ENCODE measurements around the gene FGF14.

Gene FGF14

DNA sequence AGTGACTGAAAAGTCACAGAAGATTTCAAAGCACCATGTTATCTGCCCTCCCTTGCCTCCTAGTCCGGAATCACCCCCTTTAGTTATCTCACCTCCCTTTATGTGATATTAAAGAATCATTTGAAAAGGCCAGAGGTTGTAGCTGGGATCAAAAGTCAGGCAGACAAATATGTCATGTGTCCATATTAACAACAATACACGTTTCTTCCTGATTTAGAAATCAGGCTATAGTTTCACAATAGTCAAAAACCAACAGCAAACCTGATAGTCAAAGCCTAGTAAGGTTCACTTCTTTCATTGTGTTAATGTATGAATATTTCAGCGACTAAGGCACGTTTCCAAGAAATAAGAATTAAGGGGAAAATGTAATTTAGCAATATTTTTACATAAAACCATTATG is 622.7 kb downstream of the FGF14 start:
- H3K9ac ChIP-seq (ENCODE audit: low read length), result no peak overlapping the region
- DNase-seq, result no peak
- H3K36me3 ChIP-seq (ENCODE audit: control insufficient read depth, insufficient read depth, low read length), result no peaks in the 10 kb centered on the region
- no peak overlapping the region for H2BK120ac ChIP-seq (ENCODE audit: low read depth, low read length)
- H3K4me2 ChIP-seq (ENCODE audit: low read length), result no peak overlapping the region
- H3K23ac ChIP-seq (ENCODE audit: low read length), result no peak overlapping the region
- no peak overlapping the region for H2BK15ac ChIP-seq (replicated peaks; ENCODE audit: low read depth)
- H3K56ac ChIP-seq (ENCODE audit: low read length), result no peak overlapping the region
- no peak overlapping the region for H2BK5ac ChIP-seq (ENCODE audit: low read length)
- H3K79me2 ChIP-seq (ENCODE audit: control insufficient read depth, insufficient read depth, low read length), result no peaks in the 10 kb centered on the region
- H4K8ac ChIP-seq (ENCODE audit: low read depth, low read length), result no peak overlapping the region
- no peak overlapping the region for H3K4ac ChIP-seq (ENCODE audit: low read depth, low read length)
- H2AK5ac ChIP-seq (ENCODE audit: low read length), result no peak overlapping the region
- H3K27ac ChIP-seq (ENCODE audit: low read depth, low read length), result no peak overlapping the region
- H3K18ac ChIP-seq (ENCODE audit: low read length), result no peak overlapping the region
- H4K5ac ChIP-seq (ENCODE audit: low read length), result no peak overlapping the region
- no peaks in the 10 kb centered on the region for H3K27me3 ChIP-seq (ENCODE audit: insufficient read depth, low read length, poor library complexity)
- no peaks in the 10 kb centered on the region for H3K4me1 ChIP-seq (ENCODE audit: control insufficient read depth, low read depth, low read length)
- WGBS (ENCODE audit: extremely low coverage, insufficient coverage, low lambda C conversion rate), result no CpG with 5 or more reads among the region's 4 CpGs
- H3K79me1 ChIP-seq (ENCODE audit: low read length), result no peaks in the 10 kb centered on the region
- H3K4me3 ChIP-seq (ENCODE audit: low read length), result no peak overlapping the region

DNA sequence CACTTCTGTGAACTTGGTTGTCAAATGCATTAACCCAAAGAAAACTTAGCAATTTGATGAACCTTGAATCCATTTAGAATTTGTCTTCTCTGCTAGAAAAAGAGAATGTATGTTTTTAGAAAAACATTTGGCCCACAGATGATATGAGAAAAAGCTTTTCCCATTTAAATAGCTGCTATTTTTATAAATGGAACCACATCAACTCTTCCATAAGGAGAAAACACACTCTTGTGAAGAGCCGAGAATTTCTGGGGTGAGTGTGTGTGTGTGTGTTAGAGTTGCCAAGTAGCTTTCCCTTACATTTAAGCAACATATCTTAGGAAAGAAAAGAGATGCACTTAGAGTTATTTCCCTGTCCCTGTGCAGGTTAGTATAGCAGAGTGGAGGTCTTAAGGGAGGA is 626.6 kb downstream of the FGF14 start:
- Histone ChIP-seq H2BK5ac (ENCODE audit: low read length) (no peak overlapping the region), H3K27ac (ENCODE audit: low read depth, low read length) (no peak overlapping the region), H4K8ac (ENCODE audit: low read depth, low read length) (no peak overlapping the region), H3K36me3 (ENCODE audit: control insufficient read depth, insufficient read depth, low read length) (no peaks in the 10 kb centered on the region), H2BK15ac (replicated peaks; ENCODE audit: low read depth) (no peak overlapping the region), H3K56ac (ENCODE audit: low read length) (no peak overlapping the region), H3K9ac (ENCODE audit: low read length) (no peak overlapping the region), H2AK5ac (ENCODE audit: low read length) (no peak overlapping the region), H3K18ac (ENCODE audit: low read length) (no peak overlapping the region), H3K23ac (ENCODE audit: low read length) (no peak overlapping the region), H4K5ac (ENCODE audit: low read length) (no peak overlapping the region), H3K4me1 (ENCODE audit: control insufficient read depth, low read depth, low read length) (no peaks in the 10 kb centered on the region), H3K79me2 (ENCODE audit: control insufficient read depth, insufficient read depth, low read length) (no peaks in the 10 kb centered on the region), H3K4ac (ENCODE audit: low read depth, low read length) (no peak overlapping the region), H3K4me2 (ENCODE audit: low read length) (no peak overlapping the region), H3K27me3 (ENCODE audit: insufficient read depth, low read length, poor library complexity) (no peaks in the 10 kb centered on the region), H3K79me1 (ENCODE audit: low read length) (no peaks in the 10 kb centered on the region), H2BK120ac (ENCODE audit: low read depth, low read length) (no peak overlapping the region), H3K4me3 (ENCODE audit: low read length) (no peak overlapping the region)
- DNase-seq, result no peak
- no CpG with 5 or more reads among the region's 1 CpG for WGBS (ENCODE audit: extremely low coverage, insufficient coverage, low lambda C conversion rate)

GRCh38 chr13:101774393-101774792 is 627.5 kb downstream of the FGF14 start:
- no peak overlapping the region for H3K27ac ChIP-seq (ENCODE audit: low read depth, low read length)
- no peak overlapping the region for H3K23ac ChIP-seq (ENCODE audit: low read length)
- no peak overlapping the region for H3K9ac ChIP-seq (ENCODE audit: low read length)
- H4K8ac ChIP-seq (ENCODE audit: low read depth, low read length), result no peak overlapping the region
- no peak overlapping the region for H3K18ac ChIP-seq (ENCODE audit: low read length)
- H2BK120ac ChIP-seq (ENCODE audit: low read depth, low read length), result no peak overlapping the region
- no peak overlapping the region for H2BK15ac ChIP-seq (replicated peaks; ENCODE audit: low read depth)
- no CpG with 5 or more reads among the region's 4 CpGs for WGBS (ENCODE audit: extremely low coverage, insufficient coverage, low lambda C conversion rate)
- no peaks in the 10 kb centered on the region for H3K79me2 ChIP-seq (ENCODE audit: control insufficient read depth, insufficient read depth, low read length)
- H4K5ac ChIP-seq (ENCODE audit: low read length), result no peak overlapping the region
- no peak overlapping the region for H3K4me3 ChIP-seq (ENCODE audit: low read length)
- no peak overlapping the region for H3K4me2 ChIP-seq (ENCODE audit: low read length)
- no peak overlapping the region for H2AK5ac ChIP-seq (ENCODE audit: low read length)
- H3K79me1 ChIP-seq (ENCODE audit: low read length), result no peaks in the 10 kb centered on the region
- H3K4me1 ChIP-seq (ENCODE audit: control insufficient read depth, low read depth, low read length), result no peaks in the 10 kb centered on the region
- H3K27me3 ChIP-seq (ENCODE audit: insufficient read depth, low read length, poor library complexity), result no peaks in the 10 kb centered on the region
- H2BK5ac ChIP-seq (ENCODE audit: low read length), result no peak overlapping the region
- no peak overlapping the region for H3K56ac ChIP-seq (ENCODE audit: low read length)
- DNase-seq, result no peak
- no peak overlapping the region for H3K4ac ChIP-seq (ENCODE audit: low read depth, low read length)
- H3K36me3 ChIP-seq (ENCODE audit: control insufficient read depth, insufficient read depth, low read length), result no peaks in the 10 kb centered on the region

DNA sequence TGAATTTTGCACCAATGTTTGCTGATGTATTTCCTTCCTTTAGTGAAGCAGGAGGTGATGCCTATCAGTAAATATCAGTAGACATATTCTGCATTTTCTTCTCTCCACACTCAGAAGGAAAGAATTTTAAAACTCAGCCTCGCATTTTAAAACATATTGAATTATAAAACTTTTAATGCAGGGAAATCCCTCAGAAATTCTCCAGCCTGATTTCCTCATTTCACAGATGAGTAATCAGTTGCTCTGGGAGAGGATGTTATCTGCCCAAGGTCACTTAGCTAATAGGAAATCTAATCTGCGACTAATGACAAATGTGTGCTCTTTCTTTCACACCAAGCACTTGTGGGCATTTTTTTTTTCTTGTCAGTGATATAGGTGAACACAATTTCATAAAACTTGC is 628.8 kb downstream of the FGF14 start:
- H3K56ac ChIP-seq (ENCODE audit: low read length), result no peak overlapping the region
- H3K27ac ChIP-seq (ENCODE audit: low read depth, low read length), result no peak overlapping the region
- no peaks in the 10 kb centered on the region for H3K4me1 ChIP-seq (ENCODE audit: control insufficient read depth, low read depth, low read length)
- no peak overlapping the region for H3K4me3 ChIP-seq (ENCODE audit: low read length)
- H3K23ac ChIP-seq (ENCODE audit: low read length), result no peak overlapping the region
- no peak overlapping the region for H2BK15ac ChIP-seq (replicated peaks; ENCODE audit: low read depth)
- peak; percentile 8 for DNase-seq
- no peak overlapping the region for H3K4ac ChIP-seq (ENCODE audit: low read depth, low read length)
- no CpG with 5 or more reads among the region's 2 CpGs for WGBS (ENCODE audit: extremely low coverage, insufficient coverage, low lambda C conversion rate)
- H4K8ac ChIP-seq (ENCODE audit: low read depth, low read length), result no peak overlapping the region
- H4K5ac ChIP-seq (ENCODE audit: low read length), result no peak overlapping the region
- no peak overlapping the region for H2BK5ac ChIP-seq (ENCODE audit: low read length)
- H3K79me1 ChIP-seq (ENCODE audit: low read length), result no peaks in the 10 kb centered on the region
- no peak overlapping the region for H3K4me2 ChIP-seq (ENCODE audit: low read length)
- no peak overlapping the region for H2AK5ac ChIP-seq (ENCODE audit: low read length)
- no peaks in the 10 kb centered on the region for H3K27me3 ChIP-seq (ENCODE audit: insufficient read depth, low read length, poor library complexity)
- H2BK120ac ChIP-seq (ENCODE audit: low read depth, low read length), result no peak overlapping the region
- no peaks in the 10 kb centered on the region for H3K79me2 ChIP-seq (ENCODE audit: control insufficient read depth, insufficient read depth, low read length)
- no peaks in the 10 kb centered on the region for H3K36me3 ChIP-seq (ENCODE audit: control insufficient read depth, insufficient read depth, low read length)
- no peak overlapping the region for H3K18ac ChIP-seq (ENCODE audit: low read length)
- no peak overlapping the region for H3K9ac ChIP-seq (ENCODE audit: low read length)

DNA sequence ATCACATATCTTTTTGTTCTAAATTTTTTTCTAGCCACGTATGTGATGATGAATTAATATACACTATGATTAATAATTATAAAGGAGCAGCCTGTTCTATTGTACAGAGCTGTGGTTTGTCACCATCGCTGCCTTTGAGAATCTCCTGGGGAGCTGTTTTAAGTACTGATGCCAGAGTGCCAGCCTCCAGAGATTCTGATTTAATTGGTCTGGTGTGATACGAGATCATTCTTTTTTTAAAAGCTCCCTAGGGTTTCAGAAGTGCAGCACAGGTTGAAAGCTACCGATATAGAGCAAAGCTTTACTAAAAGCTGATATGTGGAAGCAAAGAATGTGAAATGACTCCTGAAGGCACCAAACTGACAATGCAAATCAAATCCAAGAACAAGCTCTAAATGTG is 634.7 kb downstream of the FGF14 start:
- Histone ChIP-seq H3K27me3 (ENCODE audit: insufficient read depth, low read length, poor library complexity) (no peaks in the 10 kb centered on the region), H3K79me2 (ENCODE audit: control insufficient read depth, insufficient read depth, low read length) (no peaks in the 10 kb centered on the region), H3K18ac (ENCODE audit: low read length) (no peak overlapping the region), H4K8ac (ENCODE audit: low read depth, low read length) (no peak overlapping the region), H3K9ac (ENCODE audit: low read length) (no peak overlapping the region), H3K4me1 (ENCODE audit: control insufficient read depth, low read depth, low read length) (peaks cover 4% of the 10 kb centered on the region), H3K23ac (ENCODE audit: low read length) (no peak overlapping the region), H2BK15ac (replicated peaks; ENCODE audit: low read depth) (no peak overlapping the region), H3K4me3 (ENCODE audit: low read length) (no peak overlapping the region), H3K4ac (ENCODE audit: low read depth, low read length) (no peak overlapping the region), H2AK5ac (ENCODE audit: low read length) (no peak overlapping the region), H3K36me3 (ENCODE audit: control insufficient read depth, insufficient read depth, low read length) (no peaks in the 10 kb centered on the region), H3K79me1 (ENCODE audit: low read length) (no peaks in the 10 kb centered on the region), H3K56ac (ENCODE audit: low read length) (no peak overlapping the region), H2BK120ac (ENCODE audit: low read depth, low read length) (no peak overlapping the region), H2BK5ac (ENCODE audit: low read length) (no peak overlapping the region), H3K4me2 (ENCODE audit: low read length) (no peak overlapping the region), H3K27ac (ENCODE audit: low read depth, low read length) (no peak overlapping the region), H4K5ac (ENCODE audit: low read length) (no peak overlapping the region)
- no peak for DNase-seq
- WGBS (ENCODE audit: extremely low coverage, insufficient coverage, low lambda C conversion rate), result no CpG with 5 or more reads among the region's 4 CpGs

GRCh38 chr13:101763191-101763590 is 638.7 kb downstream of the FGF14 start:
- H3K27ac ChIP-seq (ENCODE audit: low read depth, low read length), result no peak overlapping the region
- H2AK5ac ChIP-seq (ENCODE audit: low read length), result no peak overlapping the region
- H3K79me2 ChIP-seq (ENCODE audit: control insufficient read depth, insufficient read depth, low read length), result no peaks in the 10 kb centered on the region
- no peaks in the 10 kb centered on the region for H3K36me3 ChIP-seq (ENCODE audit: control insufficient read depth, insufficient read depth, low read length)
- no peak overlapping the region for H2BK5ac ChIP-seq (ENCODE audit: low read length)
- H3K4me1 ChIP-seq (ENCODE audit: control insufficient read depth, low read depth, low read length), result peaks cover 4% of the 10 kb centered on the region
- no peak overlapping the region for H3K4me3 ChIP-seq (ENCODE audit: low read length)
- H2BK120ac ChIP-seq (ENCODE audit: low read depth, low read length), result no peak overlapping the region
- no peak overlapping the region for H3K23ac ChIP-seq (ENCODE audit: low read length)
- H3K79me1 ChIP-seq (ENCODE audit: low read length), result no peaks in the 10 kb centered on the region
- no peaks in the 10 kb centered on the region for H3K27me3 ChIP-seq (ENCODE audit: insufficient read depth, low read length, poor library complexity)
- H4K8ac ChIP-seq (ENCODE audit: low read depth, low read length), result no peak overlapping the region
- no CpG with 5 or more reads among the region's 1 CpG for WGBS (ENCODE audit: extremely low coverage, insufficient coverage, low lambda C conversion rate)
- H2BK15ac ChIP-seq (replicated peaks; ENCODE audit: low read depth), result no peak overlapping the region
- no peak overlapping the region for H3K56ac ChIP-seq (ENCODE audit: low read length)
- peak; percentile 20 for DNase-seq
- H4K5ac ChIP-seq (ENCODE audit: low read length), result no peak overlapping the region
- no peak overlapping the region for H3K9ac ChIP-seq (ENCODE audit: low read length)
- H3K18ac ChIP-seq (ENCODE audit: low read length), result no peak overlapping the region
- H3K4me2 ChIP-seq (ENCODE audit: low read length), result no peak overlapping the region
- H3K4ac ChIP-seq (ENCODE audit: low read depth, low read length), result no peak overlapping the region
